B cell (primary cell): ENCODE results near the gene HHAT. TPM values are rescaled to one million over a fixed set of nuclear protein-coding genes. Genes with fewer than 3 reads are reported as not detected.

ENCODE experiments used
- ATAC-seq: fragments of 200-7000 bp; cut with Tn5 transposase; one replicate; pipeline ENCODE4 v1.10.0; 2021; ENCODE audit warnings: low read depth, mild to moderate bottlenecking, moderate number of reproducible peaks, moderate library complexity
- CTCF ChIA-PET: fragments of 350-600 bp; sonication (Branson Sonifier 250); formaldehyde crosslinking; loops from one replicate; lab custom pipeline; 2021; ENCODE audit warnings: antibody characterized with exemption, inconsistent platforms; lab: Charles Lee
- POLR2A ChIA-PET: fragments of 350-600 bp; sonication (Branson Sonifier 250); formaldehyde crosslinking; loops from one replicate; lab custom pipeline; 2021; ENCODE audit warnings: antibody characterized with exemption; lab: Charles Lee
- DNase-seq: peaks from one replicate; pipeline ENCODE4 v3.0.0; 2013
- H2AFZ ChIP-seq: 2 replicates; pipeline ENCODE4 v1.6.1; 2012; ENCODE audit warnings: mild to moderate bottlenecking, low read depth, low read length; ENCODE audit not compliant: insufficient read depth, poor library complexity, severe bottlenecking
- H3K27ac ChIP-seq, 2 donors: 1 replicate in 1 of 2; 2 replicates in 1 of 2; pipeline ENCODE4 v1.5.1; 2012 to 2013; ENCODE audit warnings: low read length in 2 of 2, mild to moderate bottlenecking in 2 of 2, moderate library complexity in 1 of 2
- H3K27me3 ChIP-seq, 4 experiments: fragments of 200-600 bp in 1 of 4; sonication (generic) in 1 of 4; replicated peaks in 1 of 4; 1 replicate in 2 of 4; 2 replicates in 2 of 4; pipeline versions ENCODE4 v1.6.1 to v1.7.0; 2013 to 2016; ENCODE audit warnings: low read length in 3 of 4, mild to moderate bottlenecking in 2 of 4, mixed read lengths in 1 of 4, moderate library complexity in 1 of 4; ENCODE audit not compliant: insufficient read depth in 4 of 4, control insufficient read depth in 3 of 4; ENCODE audit errors: control extremely low read depth in 1 of 4
- H3K36me3 ChIP-seq, 2 experiments: replicated peaks in 1 of 2; 1 replicate in 1 of 2; 2 replicates in 1 of 2; pipeline versions ENCODE4 v1.6.1 to v1.7.1; 2013; ENCODE audit warnings: low read length in 1 of 2; ENCODE audit not compliant: insufficient read depth in 2 of 2, control insufficient read depth in 1 of 2; ENCODE audit errors: control extremely low read depth in 1 of 2, extremely low read depth in 1 of 2
- H3K4me1 ChIP-seq, 2 donors: fragments of 200-600 bp in 1 of 2; sonication (generic) in 1 of 2; 1 replicate in 1 of 2; 2 replicates in 1 of 2; pipeline versions ENCODE4 v1.5.1 to v1.6.1; 2013 to 2017; ENCODE audit warnings: low read length in 2 of 2; ENCODE audit not compliant: control insufficient read depth in 2 of 2, insufficient read depth in 2 of 2
- H3K4me2 ChIP-seq: replicated peaks from 2 replicates; pipeline ENCODE3; 2012; ENCODE audit warnings: mild to moderate bottlenecking, low read depth, low read length; ENCODE audit not compliant: poor library complexity, severe bottlenecking
- H3K4me3 ChIP-seq, 5 experiments: fragments of 200-600 bp in 1 of 5; sonication (generic) in 1 of 5; 1 replicate in 3 of 5; 2 replicates in 2 of 5; pipeline versions ENCODE4 v1.5.1 to v1.7.0; 2011 to 2016; ENCODE audit warnings: low read length in 4 of 5, mild to moderate bottlenecking in 4 of 5, low read depth in 2 of 5, control low read depth in 1 of 5, moderate library complexity in 1 of 5; ENCODE audit not compliant: insufficient read depth in 1 of 5; ENCODE audit errors: control extremely low read depth in 1 of 5, extremely low read depth in 1 of 5
- H3K79me2 ChIP-seq: fragments of 200-600 bp; sonication (generic); one replicate; pipeline ENCODE4 v1.6.0; 2016; ENCODE audit warnings: low read length; ENCODE audit not compliant: control insufficient read depth, insufficient read depth
- H3K9ac ChIP-seq: fragments of 200-600 bp; sonication (generic); 2 replicates; pipeline ENCODE4 v1.6.1; 2017; ENCODE audit warnings: mild to moderate bottlenecking, low read length, moderate library complexity
- H3K9me3 ChIP-seq, 3 donors: one replicate each; pipeline versions ENCODE4 v1.6.1 to v1.7.1; 2013; ENCODE audit warnings: low read length in 2 of 3; ENCODE audit not compliant: control insufficient read depth in 2 of 3, insufficient read depth in 1 of 3; ENCODE audit errors: control extremely low read depth in 1 of 3
- H4K20me1 ChIP-seq: 2 replicates; pipeline ENCODE4 v1.6.0; 2012; ENCODE audit warnings: mild to moderate bottlenecking, low read length; ENCODE audit not compliant: insufficient read depth, control insufficient read depth, poor library complexity, severe bottlenecking
- H3K27ac Mint-ChIP-seq: one replicate; pipeline ENCODE4 v1.8.0; 2021; ENCODE audit warnings: mixed read lengths
- H3K27me3 Mint-ChIP-seq: one replicate; pipeline ENCODE4 v1.8.0; 2021; ENCODE audit warnings: mixed read lengths
- H3K4me1 Mint-ChIP-seq: one replicate; pipeline ENCODE4 v1.8.0; 2021; ENCODE audit warnings: mixed read lengths
- H3K4me3 Mint-ChIP-seq: one replicate; pipeline ENCODE4 v1.8.0; 2021; ENCODE audit warnings: mixed read lengths
- H3K9me3 Mint-ChIP-seq: one replicate; pipeline ENCODE4 v1.8.0; 2022; ENCODE audit warnings: mixed read lengths; ENCODE audit not compliant: insufficient read depth
- CTCF ChIP-seq: fragments of 200-600 bp; IDR thresholded peaks from one replicate; pipeline ENCODE4 v1.8.0; 2022; ENCODE audit warnings: antibody characterized with exemption, mild to moderate bottlenecking
- EZH2 ChIP-seq: IDR thresholded peaks from 2 replicates; pipeline ENCODE4 v1.6.1; 2012; ENCODE audit warnings: borderline replicate concordance, low read depth, mild to moderate bottlenecking, moderate library complexity, low read length; ENCODE audit not compliant: insufficient read depth, poor library complexity, severe bottlenecking
- WGBS: methylation state at CpG from one replicate; pipeline ENCODE4 v1.1.5; 2013; ENCODE audit warnings: missing lambda C conversion rate; ENCODE audit not compliant: insufficient coverage; 5-methylcytosine and 5-hydroxymethylcytosine counted together
- intact Hi-C: fragments of 100-400 bp; cut with micrococcal nuclease; formaldehyde crosslinking; loops from one replicate; pipeline ENCODE4 v1.10.0; 2022
- polyA minus RNA-seq: library from RNA; depleted of rRNA, polyadenylated mRNA; stranded (reverse); fragments of >200 nt; gene quantifications from 2 replicates; pipeline ENCODE4 v1.2.3, GENCODE V29; 2012
- polyA plus RNA-seq: library from polyadenylated mRNA; depleted of rRNA; stranded (reverse); fragments of >200 nt; gene quantifications from 2 replicates; pipeline ENCODE4 v1.2.3, GENCODE V29; 2012
- total RNA-seq, 2 donors: library from RNA; stranded (reverse); fragments of 120-200 nt in 1 of 2; gene quantifications; 1 replicate in 1 of 2; 2 replicates in 1 of 2; pipeline versions ENCODE4 v1.2.3 to v1.2.4, GENCODE V29; 2013 to 2022

HHAT gene
- total RNA-seq (26.7 and 28.2 TPM in 2 replicates), polyA plus RNA-seq (2.7 and 4.0 TPM in 2 replicates), polyA minus RNA-seq (7.6 and 8.2 TPM in 2 replicates)
- total RNA-seq (2013) = 4.4 TPM

DNA sequence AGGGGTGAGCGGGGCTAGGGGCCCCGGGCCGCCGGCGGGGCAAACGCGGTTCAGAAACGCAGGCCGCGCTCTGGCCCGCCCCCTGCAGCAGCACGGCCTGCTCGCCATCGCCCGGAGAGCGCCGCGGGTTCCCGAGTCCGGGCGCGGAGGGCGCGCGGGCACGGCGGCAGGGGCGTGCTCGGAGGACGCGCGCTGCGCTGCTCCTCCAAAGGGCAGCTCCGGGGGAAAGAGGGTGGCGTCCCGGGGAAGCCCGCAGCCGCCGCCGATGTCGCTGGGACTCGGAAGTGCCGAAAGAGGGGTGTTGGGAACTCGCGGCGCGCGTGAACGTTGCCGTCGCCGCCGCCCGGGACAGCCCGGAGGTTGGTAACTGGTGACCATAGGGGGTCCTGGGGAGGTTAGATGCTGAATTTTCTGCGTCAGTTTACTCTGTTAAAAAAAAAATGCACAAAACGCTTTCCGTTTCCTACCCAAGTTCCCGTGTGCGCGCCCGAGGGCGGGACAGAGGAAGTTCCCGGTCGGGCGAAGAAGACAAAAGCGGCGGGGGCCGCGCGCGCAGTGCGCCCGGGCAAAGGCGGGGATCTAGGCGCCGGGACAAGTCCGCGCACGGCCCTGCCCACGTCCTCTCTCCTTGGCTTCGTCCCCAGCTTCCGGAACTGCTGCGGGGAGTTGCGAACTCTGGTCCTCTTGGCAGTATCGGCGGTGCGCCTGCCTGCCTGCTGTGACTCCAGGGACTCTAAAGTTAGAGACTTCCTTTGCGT, at the start of gene HHAT:
HHAT (plus strand) TSS at position 157 of the 758 bp plus-strand sequence. CDS start 20,074 bp downstream, outside the sequence.
- H2AFZ ChIP-seq = peak within 1 kb of the TSS; percentile 95

More for the DNA sequence above, at the start of gene HHAT:
- no peaks in the 10 kb centered on the region for H3K36me3 ChIP-seq
- peak within 1 kb of the TSS; percentile 54 to 64 for H3K27ac ChIP-seq
- H3K9me3 ChIP-seq = no peaks in the 10 kb centered on the region
- intact Hi-C loops = loop anchor here (1.0 to 5.0 kb wide), 6 partner anchors 14 to 1956 kb away; partner anchors contain the start of gene PPP2R5A
- Mint-ChIP-seq H3K4me1 (peaks cover 39% of the 10 kb centered on the region), H3K9me3 (no peaks in the 10 kb centered on the region), H3K27me3 (peaks cover 12% of the 10 kb centered on the region), H3K27ac (peak within 1 kb of the TSS; percentile 90), H3K4me3 (peak within 1 kb of the TSS; percentile 94)
- POLR2A ChIA-PET = interaction anchor here (0.6 to 1.6 kb wide), 4 partner anchors 12 to 17 kb away, joined by 3 to 6 read pairs (median 4); no protein-coding TSS in a partner anchor
- peak within 1 kb of the TSS; percentile 52 to 89 (median 87) for H3K4me3 ChIP-seq
- peak; percentile 70 for ATAC-seq
- peak within 1 kb of the TSS; percentile 87 for H3K4me2 ChIP-seq
- H3K4me1 ChIP-seq = peaks cover 16 to 25% of the 10 kb centered on the region in 2 donors
- H3K79me2 ChIP-seq = no peaks in the 10 kb centered on the region
- no peak for TF ChIP-seq EZH2
- TF ChIP-seq CTCF = no peak
- H3K27me3 ChIP-seq = peaks cover 0 to 2% (median 0%) of the 10 kb centered on the region in 4 experiments
- CTCF ChIA-PET = interaction anchor here (0.7 to 5.6 kb wide), 4 partner anchors 14 to 73 kb away, joined by 3 to 41 read pairs (median 5); no protein-coding TSS in a partner anchor
- peak within 1 kb of the TSS; percentile 72 for H3K9ac ChIP-seq
- H4K20me1 ChIP-seq = no peaks in the 10 kb centered on the region
- DNase-seq = peak; percentile 75
- WGBS = under 1% methylated on average over 89 of the region's 89 CpGs
